HTR-8/SVneo (cell line): ENCODE results near the gene MCEMP1.
"Not testable (repeated sequence)": the region's sequence is repeated elsewhere in the genome, so short reads cannot be mapped to it uniquely, and the experiment has no call there.

ENCODE experiments used
- DNase-seq: peaks from one replicate; pipeline ENCODE4 v3.0.0; 2011; ENCODE audit warnings: low spot score, mixed read lengths; ENCODE audit not compliant: insufficient read length
- FAIRE-seq: peaks from 2 replicates; lab custom pipeline; 2011; peaks lifted over from hg19 to GRCh38; lab: Jason Lieb, UNC

Gene MCEMP1

DNA sequence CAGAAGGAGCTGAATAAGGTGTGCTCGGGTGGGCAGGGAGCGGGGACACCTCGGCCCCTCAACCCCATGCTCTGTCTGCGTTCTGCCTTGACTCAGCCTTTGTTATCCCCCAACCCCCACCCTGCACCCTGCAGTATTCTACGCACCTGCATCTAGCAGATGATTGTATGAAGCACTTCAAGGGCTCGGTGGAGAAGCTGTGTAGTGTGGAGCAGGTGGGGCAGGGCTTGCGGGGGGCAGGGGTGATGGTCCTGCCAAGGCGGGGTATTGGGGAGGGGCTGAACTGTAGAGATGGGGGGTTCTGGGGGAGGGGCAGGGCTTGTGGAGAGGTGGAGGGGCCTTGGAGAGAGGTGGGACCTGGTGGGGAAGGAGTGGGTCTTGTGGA, 33.9 kb upstream of the MCEMP1 start:
- no peak for DNase-seq
- FAIRE-seq: no peak

DNA sequence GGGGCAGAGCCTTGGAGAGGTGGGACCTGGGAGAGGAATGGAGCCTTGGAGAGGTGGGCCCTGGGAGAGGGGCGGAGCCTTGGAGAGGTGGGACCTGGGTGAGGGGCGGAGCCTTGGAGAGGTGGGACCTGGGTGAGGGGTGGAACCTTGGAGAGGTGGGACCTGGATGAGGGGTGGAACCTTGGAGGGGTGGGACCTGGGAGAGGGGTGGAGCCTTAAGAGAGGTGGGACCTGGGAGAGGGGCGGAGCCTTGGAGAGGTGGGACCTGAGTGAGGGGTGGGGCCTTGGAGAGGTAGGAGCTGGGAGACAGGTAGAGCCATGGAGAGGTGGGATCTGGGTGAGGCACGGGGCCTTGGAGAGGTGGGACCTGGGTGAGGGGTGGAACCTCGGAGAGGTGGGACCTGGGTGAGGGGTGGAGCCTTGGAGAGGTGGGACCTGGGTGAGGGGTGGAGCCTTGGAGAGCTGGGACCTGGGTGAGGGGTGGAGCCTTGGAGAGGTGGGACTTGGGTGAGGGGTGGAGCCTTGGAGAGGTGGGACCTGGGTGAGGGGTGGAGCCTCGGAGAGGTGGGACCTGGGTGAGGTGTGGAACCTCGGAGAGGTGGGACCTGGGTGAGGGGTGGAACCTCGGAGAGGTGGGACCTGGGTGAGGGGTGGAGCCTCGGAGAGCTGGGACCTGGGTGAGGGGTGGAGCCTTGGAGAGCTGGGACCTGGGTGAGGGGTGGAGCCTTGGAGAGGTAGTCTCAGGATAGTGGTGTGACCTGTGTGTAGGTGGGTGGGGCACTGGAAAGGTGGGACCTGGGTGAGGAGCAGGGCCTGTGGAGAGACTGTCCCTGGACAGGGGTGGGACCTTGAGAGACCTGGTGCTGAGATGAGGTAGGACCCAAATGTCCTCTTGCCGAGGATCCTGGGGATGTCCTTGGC, 33.0 kb upstream of the MCEMP1 start:
- not testable (repeated sequence) for FAIRE-seq, DNase-seq

DNA sequence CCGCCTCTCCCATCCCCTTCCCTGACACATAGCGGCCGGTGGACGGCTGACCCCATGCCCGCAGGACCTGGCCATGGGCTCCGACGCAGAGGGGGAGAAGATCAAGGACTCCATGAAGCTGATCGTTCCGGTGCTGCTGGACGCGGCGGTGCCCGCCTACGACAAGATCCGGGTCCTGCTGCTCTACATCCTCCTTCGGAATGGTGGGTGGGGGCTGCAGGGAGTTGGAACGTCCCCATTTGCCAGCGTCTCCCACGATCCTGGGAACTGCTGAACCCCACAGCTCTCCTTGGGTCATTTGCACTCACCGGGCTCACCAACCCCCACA, 32.4 kb upstream of the MCEMP1 start:
- FAIRE-seq (no peak), DNase-seq (no peak)

DNA sequence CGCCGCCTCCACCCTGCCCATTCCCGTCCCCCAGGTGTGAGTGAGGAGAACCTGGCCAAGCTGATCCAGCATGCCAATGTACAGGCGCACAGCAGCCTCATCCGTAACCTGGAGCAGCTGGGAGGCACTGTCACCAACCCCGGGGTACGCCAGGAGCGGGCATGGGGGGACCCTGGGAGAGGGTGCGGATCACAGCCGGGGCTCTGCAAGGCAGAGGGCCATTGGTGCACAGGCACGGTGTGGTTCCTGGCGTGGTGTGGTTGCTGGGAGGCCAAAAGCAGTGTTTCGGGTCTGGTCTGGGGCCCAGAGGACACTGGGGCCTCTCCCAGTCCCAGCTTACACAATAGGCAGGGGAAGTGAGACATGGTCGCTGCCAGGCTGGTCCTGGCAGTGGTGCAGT, 31.7 kb upstream of the MCEMP1 start:
- DNase-seq: no peak
- no peak for FAIRE-seq

DNA sequence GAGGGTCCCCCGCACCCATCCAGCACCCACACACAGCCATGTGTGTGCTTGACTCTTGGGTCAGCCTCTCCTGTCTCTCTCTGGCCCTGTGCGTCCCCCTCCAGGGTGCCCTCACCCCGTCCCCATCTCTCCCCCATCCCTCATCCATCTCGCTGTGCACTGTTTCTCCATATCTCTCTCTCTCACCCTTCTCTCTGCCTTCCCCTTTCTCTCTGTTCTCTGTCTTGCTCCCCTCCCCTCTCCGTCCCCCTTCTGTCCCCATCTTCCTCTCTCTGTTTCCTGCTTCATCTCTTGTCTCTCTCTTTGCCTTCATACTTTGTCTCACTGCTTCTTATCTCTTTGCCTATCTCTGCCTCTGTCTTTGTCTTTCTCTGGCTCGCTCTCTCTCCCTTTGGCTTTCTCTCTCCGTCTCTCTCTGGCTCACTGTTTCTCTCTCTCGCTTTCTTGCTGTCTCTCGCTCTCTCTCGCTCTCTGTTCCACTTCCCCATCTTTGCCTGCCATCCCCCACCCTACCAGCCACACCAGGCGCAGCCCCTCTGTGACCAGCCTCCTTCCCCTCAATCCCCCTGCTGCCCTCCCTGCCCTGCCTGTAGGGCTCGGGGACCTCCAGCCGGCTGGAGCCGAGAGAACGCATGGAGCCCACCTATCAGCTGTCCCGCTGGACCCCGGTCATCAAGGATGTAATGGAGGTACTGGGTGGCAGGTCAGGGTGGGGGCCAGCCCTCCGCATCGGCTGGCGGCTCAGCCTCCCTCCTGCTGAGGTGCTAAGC, 31.0 kb upstream of the MCEMP1 start:
- DNase-seq (no peak), FAIRE-seq (no peak)

DNA sequence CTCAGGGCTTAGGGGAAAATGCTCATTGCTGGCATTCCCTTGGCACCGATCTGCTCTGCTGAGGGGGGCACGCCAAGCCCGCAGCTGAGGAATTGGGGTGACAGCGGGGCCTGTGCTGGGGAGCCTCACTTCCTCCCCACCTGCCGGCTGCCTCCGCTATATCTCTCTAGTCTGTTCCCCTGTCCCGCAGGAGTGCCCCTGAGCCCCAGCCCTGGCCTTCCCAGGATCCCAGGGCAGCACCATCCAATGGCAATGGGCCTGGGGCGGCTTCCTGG, 30.5 kb upstream of the MCEMP1 start:
- no peak for FAIRE-seq

DNA sequence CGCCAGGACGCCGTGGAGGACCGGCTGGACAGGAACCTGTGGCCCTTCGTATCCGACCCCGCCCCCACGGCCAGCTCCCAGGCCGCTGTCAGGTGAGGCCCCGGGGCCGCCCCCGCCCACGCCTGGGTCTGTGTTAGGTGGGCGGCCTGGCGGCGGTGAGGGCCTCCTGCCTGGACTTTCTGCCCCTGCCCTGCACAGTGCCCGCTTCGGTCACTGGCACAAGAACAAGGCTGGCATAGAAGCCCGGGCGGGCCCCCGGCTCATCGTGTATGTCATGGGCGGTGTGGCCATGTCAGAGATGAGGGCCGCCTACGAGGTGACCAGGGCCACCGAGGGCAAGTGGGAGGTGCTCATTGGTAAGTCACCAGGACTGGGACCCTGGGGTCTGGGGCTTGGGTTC, 29.7 kb upstream of the MCEMP1 start:
- no peak for FAIRE-seq
- no peak for DNase-seq

More for the DNA sequence above, 30.5 kb upstream of the MCEMP1 start:
- no peak for DNase-seq

DNA sequence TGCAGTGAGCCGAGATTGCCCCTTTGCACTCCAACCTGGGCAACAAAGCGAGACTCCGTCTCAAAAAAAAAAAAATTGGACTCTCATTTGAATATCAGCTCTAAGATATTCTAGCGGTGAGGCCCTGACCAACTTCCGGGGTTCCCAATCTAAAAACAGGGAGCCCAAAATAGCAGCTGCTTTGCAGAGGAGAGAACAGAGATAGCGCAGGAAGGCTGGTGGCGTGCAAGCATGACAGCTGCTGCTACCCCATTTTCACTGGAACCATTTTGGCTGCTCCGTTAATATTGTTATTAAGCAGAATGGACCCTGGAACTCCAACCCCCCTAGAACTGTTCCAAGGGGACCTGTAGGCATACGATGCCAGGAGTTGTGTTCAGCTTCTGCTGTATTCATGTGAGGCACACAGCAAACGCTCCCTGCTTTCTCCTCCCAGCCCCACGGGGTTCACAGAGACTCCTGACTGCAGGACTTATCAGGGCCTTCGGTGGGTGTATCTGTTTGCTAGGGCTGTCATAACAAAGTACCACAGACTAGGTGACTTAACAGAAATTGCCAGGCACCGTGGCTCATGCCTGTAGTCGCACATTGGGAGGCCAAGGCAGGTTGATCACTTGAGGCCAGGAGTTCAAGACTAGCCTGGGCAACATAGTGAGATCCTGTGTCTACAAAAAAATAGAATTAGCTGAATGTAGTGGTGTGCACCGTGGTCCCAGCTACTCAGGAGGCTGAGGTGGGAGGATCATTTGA, 28.4 kb upstream of the MCEMP1 start:
- DNase-seq (no peak), FAIRE-seq (no peak)

DNA sequence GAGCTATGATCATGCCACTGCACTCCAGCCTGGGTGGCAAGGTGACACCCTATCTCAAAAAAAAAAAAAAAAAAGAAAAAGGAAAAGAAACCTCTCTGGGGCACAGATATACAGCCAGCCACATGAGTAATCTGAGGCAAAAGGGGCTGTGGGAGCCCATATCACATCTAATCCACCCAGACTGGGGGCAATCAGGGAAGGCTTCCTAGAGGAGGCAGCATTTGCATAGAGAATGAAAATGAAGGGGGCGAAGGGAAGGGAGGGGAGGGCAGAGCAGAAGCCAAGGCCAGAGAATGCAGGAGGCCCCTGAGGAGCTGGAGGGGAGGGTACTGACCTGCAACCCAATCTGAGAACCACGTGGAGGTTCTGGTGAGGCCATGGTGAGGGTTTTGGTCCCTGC, 26.7 kb upstream of the MCEMP1 start:
- FAIRE-seq: no peak

DNA sequence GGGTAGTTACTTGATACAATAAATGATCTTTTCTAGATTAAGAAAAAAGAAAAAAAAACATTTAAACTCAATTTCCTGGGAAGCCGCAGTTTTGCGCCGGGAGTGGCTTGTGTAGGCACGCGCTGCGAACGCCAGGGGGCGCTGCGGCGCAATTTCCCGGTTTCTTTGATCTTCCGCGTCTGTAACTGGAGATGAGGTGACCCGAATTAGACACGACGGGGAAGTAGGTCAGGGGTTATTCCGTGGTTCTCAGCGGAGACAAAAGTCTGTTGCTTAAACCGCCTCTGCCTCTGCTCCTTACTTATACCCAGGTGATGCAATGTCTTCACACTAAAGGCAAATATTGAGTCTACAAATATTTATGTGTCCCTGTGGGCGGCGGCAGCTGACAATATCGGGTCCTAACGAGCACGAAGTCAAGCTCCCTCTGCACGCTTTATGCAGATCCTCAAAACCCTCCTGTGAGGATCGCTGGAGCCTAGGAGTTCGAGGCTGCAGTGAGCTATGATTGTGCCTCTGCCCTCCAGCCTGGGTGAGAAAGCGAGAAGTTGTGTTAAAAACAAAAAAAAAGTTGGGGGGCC, 24.7 kb upstream of the MCEMP1 start:
- FAIRE-seq (no peak), DNase-seq (peak; percentile 92)

More for the DNA sequence above, 26.7 kb upstream of the MCEMP1 start:
- DNase-seq: no peak

DNA sequence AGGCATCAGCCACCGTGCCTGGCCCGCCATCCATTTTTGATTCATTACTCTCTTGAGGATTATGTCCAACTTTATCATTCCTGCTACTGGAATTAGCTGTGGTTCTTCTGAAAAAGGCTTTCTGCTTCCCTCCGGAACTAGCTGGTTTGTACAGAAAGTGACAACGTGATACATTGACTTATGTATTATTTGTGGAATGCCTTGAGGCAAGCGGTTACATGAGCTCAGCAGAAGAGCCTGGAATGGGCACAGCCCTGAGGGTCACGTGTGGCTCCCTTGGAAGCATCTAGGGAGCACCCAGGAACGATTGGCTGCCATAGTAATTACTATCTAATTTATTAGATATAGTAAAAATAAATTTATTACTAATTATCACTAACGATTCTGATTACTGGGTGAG, 22.5 kb upstream of the MCEMP1 start:
- FAIRE-seq: no peak

DNA sequence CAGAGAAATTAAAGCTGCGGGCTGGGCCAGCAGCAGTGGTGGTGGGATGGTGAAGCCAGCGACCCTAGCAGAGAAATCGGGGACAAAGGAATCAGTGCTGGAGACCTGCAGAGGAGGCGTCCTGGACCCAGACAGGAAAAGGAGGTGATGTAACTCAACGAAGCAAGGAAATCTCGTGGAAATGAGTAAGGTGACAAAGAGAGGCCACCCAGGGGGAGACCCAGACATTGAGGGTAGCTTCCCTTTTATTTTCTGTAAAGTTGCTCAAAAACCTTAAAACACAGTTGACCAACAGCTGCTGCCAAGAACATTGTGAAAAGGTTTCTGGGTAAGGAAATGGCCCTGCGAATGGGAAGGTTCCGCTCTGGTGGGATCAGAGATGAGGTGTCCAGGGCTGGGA, 21.3 kb upstream of the MCEMP1 start:
- no peak for FAIRE-seq
- DNase-seq: no peak

More for the DNA sequence above, 22.5 kb upstream of the MCEMP1 start:
- no peak for DNase-seq

DNA sequence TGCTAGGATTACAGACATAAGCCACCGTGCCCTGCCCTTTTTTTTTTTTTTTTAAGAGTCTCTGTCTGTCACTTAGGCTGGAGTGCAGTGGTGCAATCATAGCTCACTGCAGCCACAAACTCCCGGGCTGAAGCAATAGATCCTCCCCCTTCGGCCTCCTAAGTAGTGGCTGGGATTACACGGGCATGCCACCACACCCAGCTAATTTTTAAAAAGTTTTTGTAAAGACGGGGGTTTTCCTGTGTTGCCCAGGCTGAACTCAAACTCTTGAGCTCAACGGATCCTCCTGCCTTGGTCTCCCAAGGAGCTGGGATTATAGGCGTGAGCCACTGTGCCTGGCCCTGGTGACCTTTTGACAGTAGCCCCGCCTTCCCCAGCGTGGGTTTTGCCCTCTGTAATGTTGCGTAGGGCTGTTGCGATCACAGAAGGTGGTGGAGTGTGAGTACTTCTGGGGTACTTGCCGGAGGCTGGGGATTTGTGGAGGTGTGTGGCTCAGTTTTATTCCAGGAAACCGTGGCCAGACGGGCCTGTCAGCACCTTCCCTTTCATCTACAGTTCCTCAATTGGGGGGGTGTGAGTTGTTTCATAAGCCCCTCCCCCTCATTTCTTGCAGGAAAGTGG, 19.6 kb upstream of the MCEMP1 start:
- FAIRE-seq: no peak
- DNase-seq: no peak

DNA sequence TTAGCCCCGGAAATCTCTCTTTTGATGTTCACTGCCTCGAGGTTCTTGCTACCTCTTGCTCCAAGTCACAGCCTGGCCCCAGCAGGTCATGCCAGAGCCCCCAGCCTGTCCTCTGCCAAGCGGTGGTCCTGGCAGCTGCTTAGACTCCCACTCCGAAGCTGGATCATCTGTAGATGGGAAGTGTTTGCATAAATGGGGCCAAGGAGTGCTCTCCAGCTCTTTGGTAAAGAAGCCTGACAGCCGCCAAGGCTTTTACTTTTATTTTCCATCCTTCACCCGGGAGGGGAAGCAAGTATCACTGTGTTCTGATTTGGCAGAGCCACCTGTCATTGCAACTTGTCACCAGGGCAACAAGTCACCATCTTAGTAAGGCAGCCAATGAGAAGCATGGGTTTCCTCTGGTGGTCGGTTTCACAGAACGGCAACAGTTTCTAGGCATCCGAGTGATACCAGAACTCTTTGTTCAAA, 18.6 kb upstream of the MCEMP1 start:
- DNase-seq (no peak), FAIRE-seq (no peak)

DNA sequence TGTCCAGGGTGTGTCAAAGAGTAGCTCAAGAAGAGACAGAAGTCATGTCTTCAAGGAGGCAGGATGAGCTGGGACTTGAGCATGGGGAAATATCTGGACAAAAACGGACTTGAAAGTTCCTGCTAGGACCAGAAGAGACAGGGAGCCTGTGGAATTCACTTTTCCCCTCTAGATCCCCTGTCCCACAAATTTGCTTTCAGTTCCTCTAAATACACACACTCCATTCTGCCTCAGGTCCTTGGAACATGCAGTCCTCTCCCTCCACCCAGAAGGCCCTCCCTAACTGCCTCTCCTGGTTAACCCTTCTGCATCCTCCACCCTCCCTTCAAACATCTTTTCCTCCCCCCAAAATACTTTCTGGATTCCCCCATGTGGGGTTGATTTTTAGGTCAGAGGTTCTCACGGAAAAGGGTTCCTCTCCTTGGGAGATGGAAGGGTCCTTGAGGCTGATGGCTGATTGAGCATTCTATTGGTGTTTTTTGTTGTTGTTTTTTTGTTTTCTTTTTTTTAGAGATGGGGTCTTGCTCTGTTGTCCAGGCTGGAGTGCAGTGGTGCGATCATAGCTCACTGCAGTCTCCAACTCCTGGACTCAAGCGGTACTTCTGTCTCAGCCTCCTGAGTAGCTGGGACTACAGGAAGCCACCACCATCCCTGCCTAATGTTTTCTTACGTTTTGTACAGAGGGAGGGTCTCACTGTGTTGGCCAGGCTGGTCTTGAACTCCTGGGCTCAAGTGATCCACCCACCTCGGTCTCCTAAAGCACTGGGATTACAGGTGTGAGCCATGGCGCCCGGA, 14.9 kb upstream of the MCEMP1 start:
- no peak for DNase-seq
- no peak for FAIRE-seq

DNA sequence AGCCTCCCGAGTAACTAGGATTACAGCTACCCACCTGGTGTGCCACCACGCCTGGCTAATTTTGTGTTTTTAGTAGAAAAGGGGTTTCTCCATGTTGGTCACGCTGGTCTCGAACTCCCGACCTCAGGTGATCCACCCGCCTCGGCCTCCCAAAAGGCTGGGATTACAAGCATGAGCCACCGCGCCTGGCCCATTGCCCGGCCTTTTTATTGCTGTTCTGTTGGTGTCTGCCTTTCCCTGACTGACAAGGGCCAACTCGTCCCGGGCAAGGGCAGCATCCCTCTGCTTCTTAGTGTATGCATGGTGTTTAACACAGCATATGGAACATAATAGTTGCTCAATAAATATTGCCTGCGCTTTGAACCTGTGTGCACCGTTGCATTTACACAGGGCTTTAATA, 14.2 kb upstream of the MCEMP1 start:
- FAIRE-seq: no peak
- DNase-seq: no peak

DNA sequence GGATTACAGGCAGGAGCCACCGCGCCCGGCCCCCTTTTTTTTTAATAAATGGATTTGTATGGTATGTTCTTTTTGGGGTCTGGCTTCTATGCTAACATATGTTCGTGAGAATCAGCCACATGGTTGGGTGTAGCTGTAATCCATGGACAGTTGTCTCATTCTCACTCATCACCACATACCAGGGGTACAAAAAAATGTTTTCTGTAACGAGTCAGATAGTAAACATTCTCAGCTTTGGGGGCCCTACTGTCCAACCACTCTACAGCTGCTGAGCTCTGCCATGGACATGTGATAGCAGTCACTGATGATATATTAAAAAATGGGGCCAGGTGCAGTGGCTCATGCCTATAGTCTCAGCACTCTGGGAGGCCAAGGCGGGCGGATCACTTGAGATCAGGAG, 13.2 kb upstream of the MCEMP1 start:
- no peak for DNase-seq
- no peak for FAIRE-seq

DNA sequence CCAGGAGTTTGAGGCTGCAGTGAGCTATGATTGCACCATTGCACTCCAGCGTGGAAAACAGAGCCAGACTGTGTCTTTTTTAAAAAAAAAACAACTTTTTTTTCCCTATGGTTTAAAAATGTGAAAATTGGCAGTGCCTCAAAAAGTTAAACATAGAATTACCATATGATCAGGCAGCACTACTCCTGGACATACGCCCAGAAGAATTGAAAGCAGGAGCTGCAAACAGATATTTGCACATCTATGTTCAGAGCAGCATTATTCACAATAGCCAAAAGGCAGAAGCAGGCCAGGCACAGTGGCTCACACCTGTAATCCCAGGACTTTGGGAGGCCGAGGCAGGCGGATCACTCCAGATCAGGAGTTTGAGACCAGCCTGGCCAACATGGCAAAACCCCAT, 11.8 kb upstream of the MCEMP1 start:
- FAIRE-seq (no peak), DNase-seq (no peak)

DNA sequence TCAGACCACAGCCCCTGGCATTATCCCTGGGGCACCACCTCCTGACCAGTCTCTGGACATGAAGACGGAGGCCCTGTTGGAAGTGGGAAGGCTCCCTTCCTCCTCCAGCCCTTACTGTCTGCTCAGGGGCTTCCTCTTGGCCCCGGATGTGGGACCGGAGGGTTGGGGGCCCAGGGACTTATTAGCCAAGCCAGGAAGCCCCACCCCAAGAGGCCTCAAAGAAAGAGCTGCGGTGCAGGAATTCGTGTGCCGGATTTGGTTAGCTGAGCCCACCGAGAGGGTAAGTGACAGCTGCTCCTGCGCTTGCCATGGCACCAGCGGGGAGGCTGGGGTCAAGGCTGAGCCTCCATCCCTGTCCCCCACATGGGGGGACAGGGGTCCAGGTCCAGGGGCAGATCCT, 8.0 kb upstream of the MCEMP1 start, which contains the start of gene RETN:
Gene RETN (plus strand): TSS at position 208 of the 400 bp plus-strand sequence. CDS start 278 bp downstream, outside the sequence.
- FAIRE-seq (no peak), DNase-seq (no peak)
